Astrocyte of the hippocampus (primary cell): ENCODE results near the gene PSMD1.
A peak's percentile ranks its signal among the peaks of the same experiment; 100 is the strongest.
"Not testable (repeated sequence)": the region's sequence is repeated elsewhere in the genome, so short reads cannot be mapped to it uniquely, and the experiment has no call there.

Source experiments
- DNase-seq: peaks from one replicate; pipeline ENCODE4 v3.0.0; 2011; ENCODE audit warnings: low read depth, low spot score

Gene PSMD1

DNA sequence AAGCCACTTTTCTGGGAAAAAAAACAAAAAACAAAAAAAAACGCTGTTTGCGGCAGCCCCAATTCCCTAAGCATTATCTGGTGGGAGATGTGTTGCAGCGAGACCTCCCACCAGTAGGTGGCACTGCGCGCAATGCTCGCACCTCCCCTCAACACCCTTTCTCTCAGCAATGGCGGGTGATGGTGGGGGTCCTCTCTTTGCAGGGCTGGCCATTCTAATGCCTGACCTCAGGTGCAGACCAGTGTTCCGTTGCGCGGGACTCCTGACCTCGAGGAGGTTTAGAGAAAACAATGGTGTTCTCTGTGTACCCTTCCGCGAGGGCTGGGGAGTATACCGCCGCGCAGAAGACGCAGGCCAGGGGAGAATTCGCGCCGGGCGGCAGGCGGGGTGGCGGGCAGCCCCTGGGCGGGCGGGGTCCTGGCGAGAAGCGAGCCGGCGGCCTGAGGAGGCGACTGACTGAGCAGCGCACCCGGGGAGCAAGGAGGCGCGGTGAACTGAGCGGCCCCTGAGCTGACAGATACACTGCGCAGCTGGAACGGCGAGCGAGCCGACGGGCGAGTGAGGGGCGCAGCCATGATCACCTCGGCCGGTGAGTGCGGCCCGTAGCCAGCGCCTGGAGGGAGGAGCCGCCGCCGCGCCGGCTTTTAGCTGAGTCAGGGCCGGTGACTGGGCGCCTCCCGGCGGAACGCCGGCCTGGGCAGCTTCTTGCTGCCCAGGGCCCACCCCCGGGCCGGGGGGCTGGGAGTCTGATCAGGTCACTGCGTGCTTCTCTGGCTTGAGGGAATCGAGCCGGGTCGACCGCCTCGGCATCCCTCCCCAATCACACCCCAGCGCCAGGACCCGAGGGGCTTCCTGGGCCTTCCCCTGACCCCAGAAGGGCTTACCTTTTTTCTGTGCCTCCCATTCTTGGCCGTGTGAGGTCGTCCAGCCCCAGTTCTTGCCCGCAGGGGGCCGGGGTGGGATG lies at the start of gene PSMD1:
TSS of gene PSMD1 (plus strand) at position 415 of the 964 bp plus-strand sequence. CDS start at position 574, 159 bp downstream.
- peak; percentile 97 for DNase-seq

DNA sequence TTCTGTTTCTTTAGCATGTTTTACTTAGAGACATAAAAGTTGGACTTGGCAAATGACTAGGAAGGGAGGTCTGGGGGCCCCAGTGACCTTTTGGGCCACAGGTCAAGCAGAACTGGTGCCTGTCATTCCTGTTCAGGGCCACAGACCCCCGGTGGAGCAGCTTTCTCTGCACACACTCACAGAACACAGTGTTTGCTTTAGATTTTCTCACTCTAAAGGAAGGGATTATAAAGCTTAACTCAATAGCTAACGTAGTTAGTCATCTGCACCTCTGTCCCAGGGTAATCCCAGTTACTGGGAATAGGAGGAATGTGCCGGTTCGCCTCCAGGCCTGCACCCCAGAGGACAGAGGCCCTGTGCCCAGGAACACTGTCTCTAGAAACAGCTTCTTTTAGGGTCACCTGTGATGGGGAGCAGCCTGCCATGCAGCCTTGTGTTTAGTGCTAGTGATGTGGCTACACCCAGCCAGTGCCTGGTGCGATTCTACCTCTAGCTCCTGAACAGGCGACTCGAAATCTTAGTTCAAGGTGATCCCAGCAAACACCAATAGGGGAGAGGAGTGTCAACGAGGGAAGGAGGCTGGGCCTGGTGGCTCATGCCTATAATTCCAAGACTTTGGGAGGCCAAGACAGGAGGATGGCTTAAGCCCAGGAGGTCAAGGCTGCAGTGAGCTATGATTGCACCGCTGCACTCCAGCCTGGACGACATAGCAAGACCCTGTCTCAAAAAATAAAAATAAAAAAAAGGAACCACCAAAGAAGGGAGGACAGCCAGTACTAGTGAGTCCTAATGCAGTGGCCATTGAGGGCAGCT lies 49.2 kb upstream of the PSMD1 start:
- DNase-seq = peak; percentile 20

DNA sequence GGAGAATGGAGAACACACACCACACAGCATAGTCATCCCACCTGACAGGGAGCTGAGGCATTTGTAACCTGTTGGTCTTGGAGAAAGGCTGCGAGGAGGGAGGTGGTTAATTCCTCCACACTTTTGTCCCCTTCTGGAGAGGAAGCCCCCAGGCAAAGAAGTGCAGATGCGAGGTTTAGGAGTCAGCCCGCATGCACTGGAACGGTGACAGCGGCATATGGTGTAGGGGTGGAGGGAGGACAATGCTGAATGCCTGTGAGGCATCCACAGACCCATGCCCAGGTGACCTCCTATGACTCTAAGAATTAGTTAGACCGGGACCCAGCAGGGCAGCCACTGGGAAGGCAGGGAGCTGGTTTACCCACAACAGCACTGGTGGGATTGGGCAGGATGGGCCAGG lies 48.5 kb upstream of the PSMD1 start:
- no peak for DNase-seq

DNA sequence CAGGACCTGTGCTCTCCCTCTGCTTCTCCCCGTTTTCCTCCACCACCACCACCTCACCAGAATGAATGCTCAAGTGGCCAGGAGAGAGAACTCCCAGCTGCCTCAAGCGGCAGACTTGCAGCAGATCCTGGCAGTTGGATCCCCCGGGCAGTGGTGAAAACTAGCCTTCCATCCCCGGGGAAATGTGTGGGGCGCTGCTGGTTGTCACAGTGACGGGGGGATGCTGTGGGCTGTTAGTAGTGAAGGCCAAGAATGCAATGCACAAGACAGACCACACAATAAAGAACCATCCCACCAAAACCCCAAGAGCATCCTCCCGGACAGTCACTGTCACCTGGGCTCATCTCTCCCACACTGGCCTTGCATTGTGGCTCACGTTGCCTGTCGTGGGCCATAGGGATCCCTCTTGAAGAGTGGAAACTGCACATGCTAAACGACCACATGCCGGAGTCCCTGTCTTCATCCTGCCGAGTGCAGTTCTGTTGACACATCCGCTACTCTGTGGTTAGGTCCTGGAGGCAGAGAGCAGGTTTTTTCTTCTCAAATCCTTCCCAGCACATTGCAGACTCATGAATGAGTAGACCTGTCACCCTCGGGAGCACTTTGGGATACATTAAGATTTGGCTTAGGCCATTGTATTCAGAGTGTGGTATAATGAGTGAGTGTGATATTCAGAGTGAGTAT lies 47.3 kb upstream of the PSMD1 start:
- DNase-seq = peak; percentile 22

DNA sequence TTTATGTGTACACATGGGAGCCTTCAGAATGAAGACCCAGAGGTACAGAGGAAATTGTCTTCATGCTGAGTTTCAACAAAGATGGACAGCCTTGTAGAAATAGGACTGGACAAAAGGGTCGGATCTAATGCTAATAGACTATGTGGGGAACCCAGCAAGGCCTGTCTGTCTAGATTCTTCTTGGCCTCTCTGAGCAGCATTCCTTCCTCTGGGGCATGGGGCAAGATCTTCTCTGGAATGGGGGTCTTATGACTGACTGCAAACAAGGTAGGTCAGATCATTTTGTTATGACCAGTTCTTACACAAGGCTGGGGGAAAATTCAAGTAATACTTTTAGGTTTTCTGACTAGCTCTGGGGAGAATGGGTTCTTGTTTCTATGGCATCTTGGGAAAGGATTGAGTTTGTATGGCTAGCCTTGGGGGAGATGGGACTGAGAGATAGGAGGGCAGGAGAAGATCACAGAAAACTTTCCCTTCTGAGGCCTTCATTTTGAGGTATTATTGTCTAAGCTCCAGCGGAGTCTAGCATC lies 46.4 kb upstream of the PSMD1 start:
- DNase-seq = no peak

DNA sequence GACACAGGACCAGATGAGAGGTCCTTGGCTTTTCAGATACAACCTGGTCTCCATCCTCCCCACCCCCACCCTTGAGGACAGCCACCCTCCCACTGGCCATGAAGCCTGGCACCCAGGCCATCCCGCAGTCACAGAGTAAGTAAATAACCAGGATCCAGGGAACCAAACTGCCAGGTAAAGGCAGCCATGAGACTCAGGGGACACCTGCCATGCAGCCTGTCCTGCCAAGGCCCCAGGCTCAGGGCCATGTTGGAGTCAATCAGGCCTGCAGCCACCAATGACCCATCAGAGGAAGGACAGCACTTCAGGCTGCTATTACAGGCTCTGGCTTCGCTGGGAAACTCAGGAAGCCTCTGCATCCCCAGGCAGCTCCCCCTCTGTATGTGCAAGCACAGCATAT lies 45.1 kb upstream of the PSMD1 start:
- no peak for DNase-seq

GRCh38 chr2:231012463-231012862 lies 44.2 kb upstream of the PSMD1 start:
- DNase-seq = no peak

GRCh38 chr2:231013820-231014219 lies 42.8 kb upstream of the PSMD1 start:
- DNase-seq = no peak

- DNase-seq = peak; percentile 36
These were observed 41.2 kb upstream of the PSMD1 start for GRCh38 chr2:231015478-231015877.

DNA sequence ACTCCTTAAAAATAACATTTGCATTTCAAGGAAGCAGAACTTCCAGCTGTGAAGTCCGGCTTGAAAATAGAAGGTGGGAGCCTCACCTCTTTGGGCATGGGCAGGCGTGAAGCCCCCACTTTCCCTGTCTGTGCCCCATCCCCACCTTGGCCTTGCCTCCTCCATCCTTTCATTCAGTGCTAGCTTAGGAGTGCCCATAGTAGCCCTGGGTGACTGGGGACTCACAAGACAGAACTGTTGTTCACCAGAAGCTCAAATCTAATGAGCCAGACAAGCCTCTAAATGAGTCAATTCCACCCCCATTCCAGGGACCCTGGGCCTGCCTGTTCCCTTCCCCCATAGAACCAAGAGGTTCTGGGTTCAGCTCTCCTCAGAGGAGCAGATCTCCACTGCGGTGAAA lies 40.7 kb upstream of the PSMD1 start:
- no peak for DNase-seq

DNA sequence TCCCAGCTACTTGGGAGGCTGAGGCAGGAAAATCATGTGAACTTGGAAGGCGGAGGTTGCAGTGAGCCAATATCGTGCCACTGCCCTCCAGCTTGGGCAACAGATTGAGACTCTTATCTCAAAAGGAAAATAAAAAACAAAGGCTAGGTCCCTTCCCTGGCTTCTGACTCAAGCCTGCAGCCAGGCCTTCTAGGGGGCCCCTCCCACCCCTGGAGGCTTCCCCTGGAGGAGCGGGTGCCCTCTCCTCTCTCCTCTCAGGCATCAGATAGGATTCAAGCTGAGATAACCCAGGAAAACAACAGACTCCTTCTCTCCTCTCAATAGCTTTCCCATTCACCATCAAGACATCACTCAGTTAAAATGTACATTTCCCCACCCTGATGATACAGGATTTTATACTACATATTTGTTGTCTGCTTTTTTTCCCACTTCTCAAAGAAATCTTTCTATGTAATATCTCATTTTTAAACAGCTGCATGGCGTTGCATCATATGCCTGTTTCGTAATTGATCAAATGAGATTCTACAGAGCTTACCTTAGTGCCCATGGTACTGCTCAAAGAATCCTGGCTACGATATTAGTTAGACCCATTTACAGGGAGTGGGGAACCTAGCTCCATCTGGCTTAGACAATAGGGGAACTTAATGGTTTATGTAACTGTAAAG lies 40.0 kb upstream of the PSMD1 start:
- DNase-seq = no peak

GRCh38 chr2:231017231-231017598 lies 39.5 kb upstream of the PSMD1 start:
- DNase-seq = peak; percentile 22

DNA sequence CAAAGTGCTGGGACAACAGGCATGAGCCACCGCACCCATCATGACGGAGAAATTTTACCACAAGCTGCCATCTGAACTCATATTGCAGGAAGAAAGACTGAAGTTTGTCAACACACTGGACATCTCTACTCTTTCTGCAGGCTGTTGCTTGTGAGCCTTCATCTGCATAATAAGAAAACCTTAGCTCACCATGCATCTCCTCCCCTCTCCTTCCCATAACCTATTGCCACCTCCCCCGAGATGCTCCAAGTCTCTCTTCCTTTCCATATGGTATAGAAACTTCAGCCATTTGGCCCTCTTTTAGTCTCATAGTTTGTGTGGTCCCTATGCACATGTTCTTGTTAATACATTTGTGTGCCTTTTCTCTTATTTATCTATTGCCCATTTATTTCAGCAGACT lies 38.5 kb upstream of the PSMD1 start:
- DNase-seq = no peak

GRCh38 chr2:231025059-231025458 lies 31.6 kb upstream of the PSMD1 start:
- DNase-seq = not testable (repeated sequence)

GRCh38 chr2:231028889-231029288 lies 27.8 kb upstream of the PSMD1 start:
- DNase-seq = no peak

DNA sequence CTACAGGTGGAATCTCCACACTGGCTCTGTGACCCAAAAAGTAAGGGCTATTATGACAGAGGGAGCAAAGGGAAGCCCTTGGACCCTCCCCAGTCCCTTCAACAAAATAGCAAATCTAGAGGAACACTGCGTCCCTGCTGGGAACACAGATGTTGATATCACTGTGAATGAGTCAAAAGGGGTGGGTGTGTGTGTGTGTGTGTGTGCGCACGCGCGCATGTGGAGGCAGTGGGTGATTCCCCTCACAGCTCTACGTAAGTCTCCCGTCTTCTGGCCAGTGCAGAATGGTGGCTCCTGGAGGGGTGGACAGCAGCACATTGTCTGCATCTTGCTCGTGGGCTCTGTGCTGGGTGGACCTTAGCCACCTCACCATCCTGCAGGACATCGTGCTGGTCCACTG lies 27.1 kb upstream of the PSMD1 start:
- DNase-seq = no peak

GRCh38 chr2:231030725-231031124 lies 25.9 kb upstream of the PSMD1 start:
- DNase-seq = no peak

DNA sequence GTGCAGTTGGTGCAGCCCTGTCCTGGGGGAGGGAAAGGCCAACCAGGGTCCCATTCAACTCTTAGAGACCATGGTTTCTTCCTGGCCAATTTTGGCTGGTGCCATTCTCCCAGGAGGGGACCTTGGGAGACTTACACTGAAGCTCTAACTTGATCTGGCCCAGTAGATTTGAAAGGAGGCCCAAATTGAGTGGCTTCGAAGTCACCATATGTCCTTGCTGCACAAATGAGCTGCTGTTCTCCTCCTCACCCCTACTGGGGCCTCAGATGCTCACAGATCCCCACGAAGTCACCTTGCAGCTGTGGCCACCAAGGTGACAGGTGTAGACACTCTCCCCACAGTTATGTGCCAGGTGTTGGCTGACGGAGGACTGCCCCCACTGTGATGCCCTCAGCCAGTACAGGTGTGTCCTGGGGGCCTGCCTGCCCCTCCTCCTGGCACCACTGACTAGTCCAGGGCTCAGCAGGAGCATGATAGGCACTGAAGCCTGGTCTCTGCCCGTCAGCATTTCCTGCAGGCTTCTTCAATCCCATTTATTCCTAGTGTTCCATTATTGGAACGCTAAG lies 24.0 kb upstream of the PSMD1 start:
- DNase-seq = no peak

- no peak for DNase-seq
These were observed 23.2 kb upstream of the PSMD1 start for GRCh38 chr2:231033147-231034132.
